ENCODE data around the gene GNG14.
"Not testable (repeated sequence)": the region's sequence is repeated elsewhere in the genome, so short reads cannot be mapped to it uniquely, and the experiment has no call there.

Gene GNG14

DNA sequence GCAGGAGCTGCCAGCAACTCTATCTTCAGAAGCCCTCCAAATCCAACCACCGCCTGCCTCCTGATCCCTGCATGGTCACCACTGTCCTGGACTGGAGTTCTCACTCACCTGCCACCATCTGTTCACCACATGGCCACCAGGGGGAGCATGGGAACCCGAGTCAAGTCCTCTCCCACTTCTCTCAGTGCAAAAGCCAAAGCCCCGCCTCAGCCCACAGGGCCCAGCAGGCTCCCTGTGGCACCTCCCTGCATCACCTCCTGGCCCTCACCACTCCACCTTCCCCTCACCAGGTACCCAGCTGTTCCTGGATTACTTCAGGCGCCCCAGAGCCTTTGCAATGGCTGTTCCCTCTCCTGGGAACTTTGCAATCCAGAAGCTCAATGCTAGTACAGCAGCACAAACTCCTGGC is 11.4 kb upstream of the GNG14 start:
- Histone ChIP-seq H3K9me3 (no peaks in the 10 kb centered on the region), H3K4me2 (no peak overlapping the region), H3K27ac (no peak overlapping the region), H3K27me3 (no peaks in the 10 kb centered on the region), H3K4me3 (no peak overlapping the region), H3K36me3 (peaks cover 85% of the 10 kb centered on the region), H3K9ac (0 out of 2 replicates have a peak overlapping the region, but pooled peaks have one; percentile 24), H4K20me1 (peaks cover 74% of the 10 kb centered on the region), H3K4me1 (peaks cover 20% of the 10 kb centered on the region)
- no peak for TF ChIP-seq Cebpa-rat (IDR thresholded peaks at IDR 0.05)

DNA sequence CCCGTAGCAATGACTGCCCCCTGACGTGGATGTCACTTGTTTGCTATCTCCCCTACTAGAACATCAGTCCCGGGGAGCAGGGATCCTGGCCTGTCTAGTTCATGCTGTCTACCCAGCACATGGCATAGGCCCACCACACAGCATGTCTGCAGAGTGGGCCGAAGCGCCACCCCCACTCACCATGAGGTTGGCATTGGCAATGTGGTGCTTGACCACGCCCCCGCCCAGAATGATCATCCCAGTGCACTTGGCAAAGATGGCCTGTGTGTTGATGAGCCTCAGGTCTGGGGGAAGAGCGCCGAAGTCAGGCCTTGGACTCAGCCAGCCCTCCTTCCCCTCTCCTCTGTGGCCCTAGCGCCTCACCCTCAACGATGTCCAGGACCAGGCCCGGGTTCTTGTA is 10.9 kb upstream of the GNG14 start:
- Histone ChIP-seq H3K9me3 (no peaks in the 10 kb centered on the region), H3K36me3 (peaks cover 81% of the 10 kb centered on the region), H4K20me1 (peaks cover 74% of the 10 kb centered on the region), H3K4me2 (no peak overlapping the region), H3K4me3 (no peak overlapping the region), H3K9ac (no peak overlapping the region), H3K27me3 (no peaks in the 10 kb centered on the region), H3K27ac (no peak overlapping the region), H3K4me1 (peaks cover 20% of the 10 kb centered on the region)
- TF ChIP-seq Cebpa-rat (IDR thresholded peaks at IDR 0.05), result no peak

DNA sequence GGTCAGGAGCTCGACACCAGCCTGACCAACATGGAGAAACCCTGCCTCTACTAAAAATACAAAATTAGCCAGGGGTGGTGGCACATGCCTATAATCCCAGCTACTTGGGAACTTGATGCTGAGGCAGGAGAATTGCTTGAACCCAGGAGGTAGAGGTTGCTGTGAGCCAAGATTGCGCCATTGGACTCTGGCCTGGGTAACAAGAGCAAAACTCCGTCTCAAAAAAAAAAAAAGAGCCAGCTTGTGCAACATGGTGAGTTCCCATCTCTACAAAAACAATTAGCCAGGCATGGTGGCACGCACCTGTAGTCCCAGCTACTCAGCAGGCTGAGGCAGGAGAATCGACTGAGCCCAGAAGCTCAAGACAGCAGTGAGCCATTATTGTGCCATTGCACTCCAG is 9.8 kb upstream of the GNG14 start:
- Histone ChIP-seq H4K20me1 (peaks cover 65% of the 10 kb centered on the region), H3K4me1 (peaks cover 28% of the 10 kb centered on the region), H3K36me3 (peaks cover 72% of the 10 kb centered on the region)
- not testable (repeated sequence) for H3K4me3 ChIP-seq, H3K9me3 ChIP-seq, H3K27me3 ChIP-seq, H3K9ac ChIP-seq, H3K27ac ChIP-seq, H3K4me2 ChIP-seq

DNA sequence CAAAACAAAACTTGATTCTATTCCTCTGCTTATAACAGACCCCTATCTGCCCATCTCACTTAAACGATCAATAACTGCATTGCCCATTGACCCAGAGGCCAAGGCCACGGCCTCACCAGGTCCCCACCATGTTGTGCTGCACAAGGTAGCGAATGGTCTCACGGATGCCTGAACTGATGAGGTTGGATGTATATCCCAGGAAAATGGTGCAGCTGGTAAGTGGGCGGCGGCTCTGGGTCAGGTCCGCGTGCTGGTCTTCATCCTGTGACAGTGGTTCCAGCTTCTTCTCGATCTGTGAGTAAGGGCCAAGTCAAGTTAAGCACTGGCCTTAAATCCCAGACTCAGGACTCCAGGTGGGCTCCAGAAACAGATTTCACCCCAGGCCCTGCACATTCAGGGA is 7.8 kb upstream of the GNG14 start:
- peak overlapping the region; percentile 46; the same call in 1 of the 2 replicates for H3K9ac ChIP-seq
- TF ChIP-seq Cebpa-rat (IDR thresholded peaks at IDR 0.05), result no peak
- H3K4me1 ChIP-seq, result peaks cover 34% of the 10 kb centered on the region
- peaks cover 48% of the 10 kb centered on the region for H4K20me1 ChIP-seq
- peak overlapping the region; percentile 79 for H3K4me2 ChIP-seq
- H3K27ac ChIP-seq, result no peak overlapping the region
- no peaks in the 10 kb centered on the region for H3K9me3 ChIP-seq
- H3K27me3 ChIP-seq, result no peaks in the 10 kb centered on the region
- peaks cover 52% of the 10 kb centered on the region for H3K36me3 ChIP-seq
- peak overlapping the region; percentile 78 for H3K4me3 ChIP-seq

DNA sequence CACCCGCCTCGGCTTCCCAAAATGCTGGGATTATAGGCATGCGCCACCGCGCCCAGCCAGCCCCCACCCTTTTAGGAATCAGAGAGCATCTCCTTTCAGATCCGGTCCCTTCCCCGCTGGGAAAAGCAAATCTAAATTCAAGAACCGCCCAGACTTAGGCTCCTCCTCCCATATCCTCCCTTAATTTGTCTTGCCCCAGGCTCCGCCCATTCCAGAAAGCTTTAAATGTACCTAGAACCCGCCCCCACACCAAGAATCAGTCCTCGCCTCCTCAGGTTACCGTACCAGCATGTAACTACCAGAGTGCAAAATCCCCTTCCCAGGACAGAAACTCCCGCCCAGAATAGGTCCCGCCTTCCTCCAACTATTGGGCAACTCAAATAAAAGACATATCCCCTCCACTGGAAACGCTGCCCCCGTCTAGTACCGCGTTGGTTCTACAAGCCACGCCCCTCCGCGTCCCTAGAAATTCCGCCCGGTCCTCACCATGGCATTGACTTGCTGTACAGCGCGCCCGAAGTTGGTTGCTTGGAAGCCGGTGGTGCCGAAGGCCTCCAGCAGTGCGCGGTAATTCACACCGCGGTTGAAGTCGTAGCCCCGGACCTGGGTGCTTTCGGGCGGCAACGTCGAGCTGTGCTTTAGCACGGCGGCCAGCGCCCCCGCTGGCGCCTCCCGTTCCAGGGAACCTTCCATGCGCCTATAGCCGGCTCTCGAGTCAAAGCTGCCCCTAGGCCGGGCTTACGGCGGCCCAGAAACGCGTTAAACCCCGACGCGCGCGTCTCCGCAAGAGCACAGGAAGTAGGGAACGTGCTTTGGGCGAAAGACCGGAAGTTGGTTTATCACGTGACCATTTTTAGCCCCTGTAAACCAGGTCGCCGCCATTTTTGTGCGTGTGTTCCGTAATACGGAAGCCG is 6.5 kb upstream of the GNG14 start, which contains the start of gene DHPS:
TSS of gene DHPS (minus strand) at position 807 of the 914 bp plus-strand sequence. CDS start at position 693, 114 bp downstream.
- Histone ChIP-seq H3K9ac (peak within 1 kb of the TSS; percentile 98), H3K27me3 (no peaks in the 10 kb centered on the region), H3K27ac (peak within 1 kb of the TSS; percentile 99), H3K4me3 (peak within 1 kb of the TSS; percentile 78), H3K9me3 (no peaks in the 10 kb centered on the region), H3K36me3 (peaks cover 39% of the 10 kb centered on the region), H3K4me1 (peaks cover 43% of the 10 kb centered on the region), H3K4me2 (peak within 1 kb of the TSS; percentile 79), H4K20me1 (peaks cover 35% of the 10 kb centered on the region)
- peak; percentile 96 for TF ChIP-seq Cebpa-rat (IDR thresholded peaks at IDR 0.05)

DNA sequence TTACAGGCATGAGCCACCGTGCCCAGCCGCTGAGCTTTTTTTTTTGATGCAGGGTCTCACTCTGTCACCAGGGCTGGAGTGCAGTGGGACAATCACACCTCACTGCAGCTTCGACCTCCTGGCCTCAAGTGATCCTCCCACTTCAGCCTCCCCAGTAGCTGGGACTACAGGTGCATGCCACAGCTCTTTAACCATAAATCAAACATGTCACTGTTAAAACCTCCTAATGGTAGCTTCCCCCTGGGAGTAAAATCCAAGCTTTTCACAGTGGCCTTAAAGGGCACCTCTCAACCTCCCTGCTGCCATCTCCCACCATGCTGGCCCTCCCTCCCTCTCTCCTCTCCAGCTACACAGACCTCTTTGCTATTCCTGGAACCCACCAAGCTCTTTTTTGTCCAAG is 2.0 kb upstream of the GNG14 start:
- Histone ChIP-seq H3K36me3 (no peaks in the 10 kb centered on the region), H3K4me3 (no peak overlapping the region), H3K4me1 (peaks cover 68% of the 10 kb centered on the region), H3K27me3 (no peaks in the 10 kb centered on the region), H3K27ac (peak overlapping the region; percentile 88), H4K20me1 (peaks cover 4% of the 10 kb centered on the region), H3K9ac (peak overlapping the region; percentile 24; the same call in 1 of the 2 replicates), H3K4me2 (peak overlapping the region; percentile 98), H3K9me3 (no peaks in the 10 kb centered on the region)
- TF ChIP-seq Cebpa-rat (IDR thresholded peaks at IDR 0.05), result no peak

DNA sequence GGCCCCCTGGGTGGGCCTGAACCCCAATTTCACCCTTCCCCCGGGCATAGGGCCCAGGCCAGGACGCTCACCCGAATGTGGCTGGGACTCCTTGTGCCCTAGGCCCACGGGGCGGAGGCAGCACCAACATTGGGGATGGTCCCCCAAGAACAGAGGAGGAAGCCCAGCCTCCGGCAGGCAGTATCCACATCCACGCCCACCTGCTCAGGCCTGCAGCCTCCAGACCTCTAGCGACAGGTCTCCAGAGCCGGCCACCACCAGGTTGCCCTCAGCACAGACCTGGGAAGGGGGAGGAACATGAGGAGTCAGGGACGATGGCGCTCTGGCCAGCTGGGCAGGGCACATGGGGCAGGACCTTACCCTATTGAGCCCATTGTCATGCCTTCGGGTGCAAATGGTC is 1.2 kb downstream of the GNG14 start:
- H3K9ac ChIP-seq, result peak overlapping the region; percentile 82
- H3K4me2 ChIP-seq, result peak overlapping the region; percentile 98
- H3K4me1 ChIP-seq, result peaks cover 66% of the 10 kb centered on the region
- TF ChIP-seq Cebpa-rat (IDR thresholded peaks at IDR 0.05), result no peak
- no peaks in the 10 kb centered on the region for H3K27me3 ChIP-seq
- H3K4me3 ChIP-seq, result peak overlapping the region; percentile 74
- no peaks in the 10 kb centered on the region for H4K20me1 ChIP-seq
- peak overlapping the region; percentile 88 for H3K27ac ChIP-seq
- peaks cover 14% of the 10 kb centered on the region for H3K36me3 ChIP-seq
- no peaks in the 10 kb centered on the region for H3K9me3 ChIP-seq

DNA sequence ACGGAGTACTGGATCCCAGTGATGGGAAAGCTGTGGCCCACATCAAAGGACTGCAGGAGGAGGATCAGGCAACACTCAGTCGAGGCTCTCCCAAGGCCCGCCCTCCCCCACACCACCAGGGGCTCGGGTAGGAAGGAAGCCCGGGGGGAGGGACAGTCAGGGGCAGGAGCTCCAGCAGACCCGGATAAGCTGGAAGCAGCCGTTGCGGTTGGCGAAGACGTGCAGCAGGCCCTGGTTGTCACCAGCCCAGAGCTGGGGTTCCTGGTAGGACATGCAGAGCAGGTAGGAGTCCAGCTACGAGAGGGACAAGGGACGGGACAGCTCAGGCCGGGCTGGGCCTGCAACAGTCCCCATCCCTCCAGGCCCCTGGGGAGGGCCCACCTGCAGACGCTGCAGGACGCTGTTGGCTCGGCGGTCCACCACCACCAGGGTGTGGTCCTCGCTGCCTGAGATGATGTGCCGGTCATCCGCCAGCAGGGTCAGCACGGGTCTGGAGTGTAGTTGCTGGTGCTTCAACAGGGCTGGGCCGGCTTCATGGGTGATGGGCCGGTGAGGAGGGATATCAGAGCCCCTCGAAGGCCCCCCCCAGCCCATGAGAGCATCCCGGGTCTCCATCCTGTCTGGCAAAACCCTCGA is 1.9 kb downstream of the GNG14 start:
- Histone ChIP-seq H3K4me2 (peak overlapping the region; percentile 98), H3K9me3 (no peaks in the 10 kb centered on the region), H3K36me3 (peaks cover 14% of the 10 kb centered on the region), H3K27ac (peak overlapping the region; percentile 88), H3K4me1 (peaks cover 66% of the 10 kb centered on the region), H4K20me1 (no peaks in the 10 kb centered on the region), H3K4me3 (peak overlapping the region; percentile 74), H3K9ac (peak overlapping the region; percentile 82), H3K27me3 (no peaks in the 10 kb centered on the region)
- no peak for TF ChIP-seq Cebpa-rat (IDR thresholded peaks at IDR 0.05)

DNA sequence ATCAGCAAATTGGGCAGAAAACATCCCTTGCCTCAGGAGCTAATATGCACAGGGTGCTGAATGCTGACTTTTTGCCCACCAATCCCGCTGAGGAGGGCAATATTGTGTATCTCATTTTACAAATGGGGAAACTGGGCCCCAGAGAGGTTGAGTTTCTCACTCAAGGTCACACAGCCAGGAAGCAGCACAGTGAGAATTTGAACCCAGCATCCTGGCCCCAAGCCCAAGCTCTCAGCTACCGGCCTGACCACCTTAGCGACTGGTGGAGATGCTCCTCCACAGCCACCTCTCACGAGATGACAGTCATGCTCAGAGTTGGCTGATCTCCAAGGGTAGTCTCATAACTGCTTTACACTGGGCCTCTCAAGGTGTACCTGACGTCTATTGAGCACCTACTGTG is 5.2 kb downstream of the GNG14 start:
- Histone ChIP-seq H3K4me2 (no peak overlapping the region), H4K20me1 (0 out of 2 replicates have a peak, but pooled peaks cover under 1% of the 10 kb centered on the region), H3K36me3 (peaks cover 16% of the 10 kb centered on the region), H3K27me3 (no peaks in the 10 kb centered on the region), H3K9ac (no peak overlapping the region), H3K9me3 (no peaks in the 10 kb centered on the region), H3K4me1 (peaks cover 65% of the 10 kb centered on the region), H3K27ac (no peak overlapping the region), H3K4me3 (no peak overlapping the region)
- TF ChIP-seq Cebpa-rat (IDR thresholded peaks at IDR 0.05), result no peak

DNA sequence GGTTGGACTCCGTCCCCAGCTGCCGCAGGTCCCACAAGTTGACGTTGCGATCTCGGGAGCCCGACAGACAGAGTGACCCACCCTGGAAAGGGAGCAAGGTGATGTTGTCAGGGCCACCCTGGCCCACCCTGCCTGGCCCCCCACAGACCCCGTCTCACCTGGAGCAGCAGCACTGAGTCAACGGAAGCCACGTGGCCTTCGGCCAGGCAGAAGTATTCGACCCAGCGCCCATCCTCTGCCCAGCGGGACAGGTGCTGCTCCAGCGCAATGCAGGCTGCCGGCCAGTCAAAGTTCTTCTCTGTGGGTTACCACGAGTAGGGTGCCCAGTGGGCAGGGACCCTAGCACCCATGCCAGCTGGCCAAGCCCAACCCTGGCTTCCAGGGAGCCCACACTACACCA is 6.8 kb downstream of the GNG14 start:
- no peak overlapping the region for H3K4me3 ChIP-seq
- no peak for TF ChIP-seq Cebpa-rat (IDR thresholded peaks at IDR 0.05)
- H3K4me1 ChIP-seq, result peaks cover 55% of the 10 kb centered on the region
- H3K4me2 ChIP-seq, result 0 out of 2 replicates have a peak overlapping the region, but pooled peaks have one; percentile 97
- H3K36me3 ChIP-seq, result peaks cover 33% of the 10 kb centered on the region
- no peak overlapping the region for H3K9ac ChIP-seq
- no peak overlapping the region for H3K27ac ChIP-seq
- no peaks in the 10 kb centered on the region for H3K27me3 ChIP-seq
- peaks cover 14% of the 10 kb centered on the region; the same call in 1 of the 2 replicates for H4K20me1 ChIP-seq
- H3K9me3 ChIP-seq, result no peaks in the 10 kb centered on the region

All from BLaER1 (cell line).